LNCaP clone FGC (cell line): ENCODE results near the gene FOXK1.

Experiments used
- DNase-seq: peaks from one replicate; pipeline ENCODE4 v3.0.0-alpha.2; 2011; ENCODE audit warnings: low read depth
- H3K4me3 ChIP-seq: 2 replicates; pipeline ENCODE4 v1.5.1; 2011; ENCODE audit warnings: mild to moderate bottlenecking, low read depth, low read length, control low read depth
- TF ChIP-seq, protein P1 (sequence below): IDR thresholded peaks from 2 replicates; pipeline ENCODE4 v1.5.1; 2012; ENCODE audit warnings: mild to moderate bottlenecking; ENCODE audit not compliant: control insufficient read depth, insufficient read depth; ENCODE audit errors: extremely low read depth

Gene FOXK1

DNA sequence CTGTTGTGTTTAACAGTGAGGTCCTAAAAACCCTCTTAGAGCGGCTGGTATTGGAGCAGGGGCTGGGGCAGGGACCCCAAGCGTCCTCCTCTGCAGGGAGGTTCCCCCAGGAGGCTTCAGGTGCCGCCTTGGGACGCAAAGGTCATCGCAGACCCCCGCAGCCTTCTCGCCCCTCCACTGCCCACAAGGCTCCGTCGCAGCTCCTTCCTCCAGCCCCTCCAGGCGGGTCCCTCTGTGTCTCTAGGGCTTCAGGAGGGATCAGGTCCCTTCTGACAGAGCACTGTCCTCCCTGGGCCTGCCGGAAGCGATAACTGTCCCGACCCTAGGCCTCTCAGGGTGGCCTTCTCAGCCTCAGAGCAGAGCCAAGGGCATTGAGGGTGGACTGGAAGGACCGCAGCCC is 67.3 kb downstream of the FOXK1 start:
- no peak overlapping the region for H3K4me3 ChIP-seq
- no peak for DNase-seq
- TF ChIP-seq, protein P1, sequence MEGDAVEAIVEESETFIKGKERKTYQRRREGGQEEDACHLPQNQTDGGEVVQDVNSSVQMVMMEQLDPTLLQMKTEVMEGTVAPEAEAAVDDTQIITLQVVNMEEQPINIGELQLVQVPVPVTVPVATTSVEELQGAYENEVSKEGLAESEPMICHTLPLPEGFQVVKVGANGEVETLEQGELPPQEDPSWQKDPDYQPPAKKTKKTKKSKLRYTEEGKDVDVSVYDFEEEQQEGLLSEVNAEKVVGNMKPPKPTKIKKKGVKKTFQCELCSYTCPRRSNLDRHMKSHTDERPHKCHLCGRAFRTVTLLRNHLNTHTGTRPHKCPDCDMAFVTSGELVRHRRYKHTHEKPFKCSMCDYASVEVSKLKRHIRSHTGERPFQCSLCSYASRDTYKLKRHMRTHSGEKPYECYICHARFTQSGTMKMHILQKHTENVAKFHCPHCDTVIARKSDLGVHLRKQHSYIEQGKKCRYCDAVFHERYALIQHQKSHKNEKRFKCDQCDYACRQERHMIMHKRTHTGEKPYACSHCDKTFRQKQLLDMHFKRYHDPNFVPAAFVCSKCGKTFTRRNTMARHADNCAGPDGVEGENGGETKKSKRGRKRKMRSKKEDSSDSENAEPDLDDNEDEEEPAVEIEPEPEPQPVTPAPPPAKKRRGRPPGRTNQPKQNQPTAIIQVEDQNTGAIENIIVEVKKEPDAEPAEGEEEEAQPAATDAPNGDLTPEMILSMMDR = no peak

- TF ChIP-seq, protein P1 = no peak
- no peak overlapping the region for H3K4me3 ChIP-seq
- no peak for DNase-seq
These were observed 67.7 kb downstream of the FOXK1 start for GRCh38 chr7:4749798-4750197.

DNA sequence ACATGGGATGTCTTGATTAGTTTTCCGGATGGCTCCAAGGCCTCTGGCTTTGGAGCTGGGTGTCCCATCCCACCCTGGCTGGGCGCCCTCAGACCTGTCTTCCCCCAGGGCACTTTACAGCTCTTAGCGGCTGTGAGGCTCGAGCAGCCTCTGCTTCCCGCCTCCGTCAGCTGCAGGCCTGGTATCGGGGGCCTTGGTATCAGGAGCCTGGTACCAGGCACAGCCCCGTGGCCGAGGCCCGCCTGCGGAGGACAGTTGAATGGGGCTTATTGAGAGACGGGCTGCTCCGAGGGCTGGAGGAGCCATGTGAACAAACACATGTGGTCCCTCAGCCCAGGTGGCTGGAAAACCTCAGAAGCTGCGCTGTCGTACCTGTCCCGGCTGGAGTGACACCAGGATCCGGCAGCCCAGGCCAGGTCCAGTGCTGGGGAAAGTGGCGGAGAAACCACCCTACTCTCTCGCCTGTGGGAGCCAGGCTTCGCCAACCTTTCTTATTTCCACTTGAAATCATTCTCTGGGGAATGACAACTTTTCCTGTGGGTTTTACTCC is 69.4 kb downstream of the FOXK1 start:
- TF ChIP-seq, protein P1 = no peak
- H3K4me3 ChIP-seq = no peak overlapping the region
- DNase-seq = no peak

GRCh38 chr7:4753598-4754432 is 71.7 kb downstream of the FOXK1 start:
- no peak for DNase-seq
- no peak overlapping the region for H3K4me3 ChIP-seq
- TF ChIP-seq, protein P1 = peak; percentile 96

DNA sequence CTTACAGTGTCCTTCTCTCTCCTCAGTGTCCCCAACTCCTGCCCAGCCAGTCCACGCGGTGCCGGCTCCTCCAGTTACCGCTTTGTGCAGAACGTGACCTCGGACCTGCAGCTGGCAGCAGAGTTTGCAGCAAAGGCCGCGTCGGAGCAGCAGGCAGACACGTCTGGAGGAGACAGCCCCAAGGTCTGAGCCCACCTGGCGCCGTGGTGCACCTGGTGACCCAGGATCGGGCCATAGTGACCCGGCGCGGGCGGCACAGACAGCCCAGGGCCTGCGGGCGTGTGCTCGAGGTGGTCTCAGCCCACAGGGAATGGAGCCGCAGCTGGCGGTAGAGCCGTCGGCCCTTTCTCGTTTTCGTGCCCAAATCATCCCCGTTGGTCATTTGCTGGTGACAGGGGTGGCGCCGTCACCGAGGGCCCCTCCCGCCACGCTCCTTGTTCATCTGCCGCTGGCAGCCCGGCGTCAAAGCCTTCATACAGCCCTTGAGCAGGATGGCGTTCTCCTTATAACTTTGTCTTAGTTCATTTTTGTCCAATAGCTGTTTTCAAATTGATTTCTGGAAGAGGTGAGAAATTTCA is 72.4 kb downstream of the FOXK1 start:
- no peak for DNase-seq
- no peak overlapping the region for H3K4me3 ChIP-seq
- TF ChIP-seq, protein P1 = no peak

DNA sequence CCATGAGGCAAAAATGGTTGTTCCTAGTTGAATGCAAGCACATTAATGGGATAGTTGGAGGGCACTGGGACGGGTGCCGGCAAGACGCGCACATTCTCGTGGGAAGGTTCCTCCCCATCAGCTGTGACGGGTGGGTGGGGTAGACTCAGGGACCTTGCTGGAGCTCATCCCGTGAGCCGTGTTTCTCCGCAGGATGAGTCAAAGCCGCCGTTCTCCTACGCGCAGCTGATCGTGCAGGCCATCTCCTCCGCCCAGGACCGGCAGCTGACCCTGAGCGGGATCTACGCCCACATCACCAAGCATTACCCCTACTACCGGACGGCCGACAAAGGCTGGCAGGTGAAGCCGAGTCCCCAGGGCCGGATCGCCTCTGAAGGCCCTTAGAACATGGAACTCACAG is 73.0 kb downstream of the FOXK1 start:
- no peak overlapping the region for H3K4me3 ChIP-seq
- no peak for DNase-seq
- TF ChIP-seq, protein P1 = no peak
